Glomerular visceral epithelial cell (primary cell): Measurements from ENCODE around the gene SLC29A2.
"Not testable (repeated sequence)": the region's sequence is repeated elsewhere in the genome, so short reads cannot be mapped to it uniquely, and the experiment has no call there.

Source experiments
- DNase-seq: peaks from one replicate; pipeline ENCODE4 v3.0.0-alpha.2; 2016; ENCODE audit errors: extremely low spot score

Gene SLC29A2

DNA sequence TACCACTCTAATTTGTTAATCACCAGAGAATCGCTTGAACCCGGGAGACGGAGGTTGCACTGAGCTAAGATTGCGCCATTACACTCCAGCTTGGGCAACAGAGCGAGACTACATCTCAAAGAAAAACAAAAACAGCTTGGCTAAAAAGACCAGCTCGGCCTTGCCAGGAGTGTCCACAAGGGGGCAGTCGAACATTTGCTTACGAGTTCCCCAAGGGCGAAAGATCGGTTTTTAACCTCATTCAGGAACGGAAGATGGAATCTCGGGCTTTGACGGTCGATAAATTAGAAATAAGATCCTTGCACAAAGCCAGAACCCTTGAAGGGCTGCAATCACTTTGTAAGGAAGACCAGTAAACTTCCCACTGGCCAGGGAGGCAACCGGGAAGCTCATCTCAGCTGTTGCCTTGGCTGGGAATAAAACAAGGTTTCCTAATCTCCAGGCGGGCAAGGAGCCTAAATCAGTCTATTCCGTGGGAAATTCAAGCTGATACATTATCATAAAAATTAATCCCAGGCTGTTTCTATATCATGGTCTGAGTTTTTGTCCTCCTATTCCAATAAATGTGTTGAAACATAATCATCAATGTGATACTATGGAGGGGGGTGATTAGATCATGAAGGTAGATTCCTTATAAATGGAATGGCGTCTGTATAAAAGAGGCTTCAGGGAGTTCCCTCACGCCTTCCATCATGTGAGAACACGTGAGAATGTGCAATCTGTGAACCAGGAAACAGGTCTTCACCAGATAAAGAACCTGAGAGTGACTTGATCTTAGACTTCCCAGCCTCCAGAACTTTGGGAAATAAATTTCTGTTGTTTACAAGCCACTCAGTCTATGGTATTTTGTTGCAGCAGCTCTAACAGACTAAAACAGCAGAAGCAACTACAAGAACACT is 14.9 kb upstream of the SLC29A2 start:
- peak; percentile 76 for DNase-seq

DNA sequence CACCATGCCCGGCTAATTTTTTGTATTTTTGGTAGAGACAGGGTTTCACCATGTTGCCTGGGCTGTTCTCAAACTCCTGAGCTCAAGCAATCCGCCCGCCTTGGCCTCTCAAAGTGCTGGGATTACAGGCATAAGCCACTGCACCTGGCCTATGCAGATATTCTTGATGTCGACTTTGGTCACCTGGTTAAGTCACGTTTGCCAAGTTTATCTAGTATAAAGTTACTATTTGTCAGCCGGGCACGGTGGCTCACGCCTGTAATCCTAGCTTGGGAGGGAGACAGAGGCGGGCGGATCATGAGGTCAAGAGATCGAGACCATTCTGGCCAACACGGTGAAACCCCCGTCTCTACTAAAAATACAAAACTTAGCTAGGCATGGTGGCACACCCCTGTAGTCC is 12.8 kb upstream of the SLC29A2 start:
- not testable (repeated sequence) for DNase-seq

DNA sequence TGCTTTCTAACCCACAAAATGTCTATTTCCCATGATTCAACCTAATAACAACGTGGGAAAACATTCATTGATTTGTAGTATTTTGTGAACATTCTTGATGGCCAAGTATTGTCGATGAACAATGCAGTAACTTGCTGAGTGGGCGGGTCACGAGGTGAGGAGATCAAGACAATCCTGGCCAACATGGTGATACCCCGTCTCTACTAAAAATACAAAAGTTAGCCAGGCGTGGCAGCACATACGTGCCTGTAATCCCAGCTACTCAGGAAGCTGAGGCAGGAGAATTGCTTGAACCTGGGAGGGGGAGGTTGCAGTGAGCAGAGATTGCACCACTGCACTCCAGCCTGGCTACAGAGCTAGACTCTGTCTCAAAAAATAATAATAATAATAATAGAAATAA is 8.7 kb upstream of the SLC29A2 start:
- peak; percentile 25 for DNase-seq

DNA sequence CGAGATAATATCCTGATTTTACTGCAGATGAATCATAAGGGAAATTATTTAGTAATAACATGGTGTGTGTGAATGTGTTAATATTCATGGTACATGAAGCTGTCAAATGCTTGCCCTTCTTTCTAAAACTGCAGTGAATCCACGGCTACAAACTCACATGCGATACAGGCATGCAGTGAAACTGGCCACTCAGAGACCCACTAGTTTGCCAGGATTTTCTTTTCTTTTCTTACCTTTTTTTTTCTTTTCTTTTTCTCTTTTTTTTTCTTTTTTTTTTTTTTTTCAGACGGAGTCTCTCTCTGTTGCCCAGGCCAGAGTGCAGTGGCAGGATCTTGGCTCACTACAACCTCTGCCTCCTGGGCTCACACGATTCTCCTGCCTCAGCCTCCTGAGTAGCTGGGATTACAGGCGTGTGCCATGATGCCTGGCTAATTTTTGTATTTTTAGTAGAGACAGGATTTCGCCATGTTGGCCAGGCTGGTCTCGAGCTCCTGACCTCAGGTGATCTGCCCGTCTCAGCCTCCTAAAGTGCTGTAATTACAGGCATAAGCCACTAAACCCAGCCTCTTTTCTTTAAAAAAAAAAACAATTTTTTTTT is 2.2 kb upstream of the SLC29A2 start:
- not testable (repeated sequence) for DNase-seq

DNA sequence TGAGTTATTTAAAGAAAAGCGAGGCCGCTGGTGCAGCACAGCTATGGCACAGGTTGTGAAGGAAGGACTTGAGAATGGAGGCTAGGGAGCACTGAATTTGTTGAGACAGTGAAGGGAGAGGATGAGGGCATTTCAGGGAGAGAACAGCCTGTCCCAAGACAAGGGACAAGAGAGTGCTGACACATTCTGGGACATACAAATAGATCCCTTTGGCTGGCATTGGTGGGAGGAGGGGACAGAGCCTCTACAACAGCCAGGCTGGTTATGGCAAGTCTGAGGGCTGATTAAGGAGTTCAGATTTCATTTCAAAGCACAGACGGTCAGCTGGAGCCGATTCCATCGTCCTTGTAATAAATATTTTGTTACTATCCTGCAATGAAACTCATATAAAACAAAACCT is 1.7 kb upstream of the SLC29A2 start:
- no peak for DNase-seq

DNA sequence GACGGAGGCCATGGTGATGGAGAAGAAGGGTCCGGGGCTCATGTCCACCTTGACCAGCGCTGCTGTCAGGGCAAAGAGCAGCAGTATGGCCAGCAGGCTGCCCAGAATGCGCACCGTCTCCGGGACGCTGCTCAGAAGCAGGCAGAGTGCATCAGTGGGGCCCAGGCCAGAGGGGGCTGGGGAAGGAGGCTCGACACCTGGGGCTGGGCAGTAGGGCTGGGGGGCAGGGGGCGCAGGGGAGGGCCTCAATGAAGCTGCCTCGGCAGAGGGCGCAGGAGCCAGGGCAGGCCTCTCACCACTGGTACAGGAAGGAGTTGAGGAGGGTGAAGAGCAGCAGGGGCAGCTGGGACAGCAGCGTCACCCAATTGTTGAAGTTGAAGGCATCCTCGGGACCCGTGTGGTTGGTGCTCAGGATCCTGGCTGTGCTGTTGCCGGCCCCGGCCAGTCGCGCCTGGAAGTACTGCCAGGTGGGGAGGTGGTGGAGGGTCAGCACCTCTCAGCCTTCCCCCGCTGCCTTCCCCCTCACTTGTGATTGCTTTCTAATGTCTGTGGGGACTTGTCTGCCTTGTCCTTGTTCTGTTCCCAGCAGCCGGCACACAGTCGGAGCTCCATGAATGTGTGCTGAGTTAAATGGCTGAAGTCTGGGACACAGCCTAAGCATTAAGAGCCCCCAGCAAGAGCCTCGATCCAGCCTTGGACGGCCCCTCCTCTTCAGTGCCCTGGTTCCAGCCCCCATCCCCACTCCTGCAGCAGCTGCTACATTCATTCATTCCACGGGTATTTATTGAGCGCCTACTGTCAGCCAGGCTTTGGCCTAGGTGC is 2.3 kb downstream of the SLC29A2 start:
- no peak for DNase-seq

DNA sequence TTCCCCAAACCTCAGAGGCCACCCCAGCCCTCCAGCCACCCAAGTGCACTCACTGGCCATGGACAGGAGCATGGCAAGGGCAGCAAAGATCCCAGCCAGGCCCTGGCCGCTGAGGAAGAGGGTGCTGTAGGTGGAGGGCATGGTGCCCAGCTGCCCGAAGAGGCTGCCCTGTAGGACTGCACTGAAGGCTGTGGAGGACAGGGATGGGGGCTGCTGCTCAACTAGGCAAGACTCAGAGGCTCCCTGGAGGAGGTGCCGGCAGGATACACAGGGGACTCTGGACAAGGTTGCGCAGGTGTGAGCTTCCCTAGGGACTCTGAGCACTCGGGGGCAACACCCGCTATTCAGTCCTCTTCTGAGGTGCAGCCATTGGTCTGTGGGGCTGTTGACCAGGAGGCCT is 3.1 kb downstream of the SLC29A2 start:
- no peak for DNase-seq

DNA sequence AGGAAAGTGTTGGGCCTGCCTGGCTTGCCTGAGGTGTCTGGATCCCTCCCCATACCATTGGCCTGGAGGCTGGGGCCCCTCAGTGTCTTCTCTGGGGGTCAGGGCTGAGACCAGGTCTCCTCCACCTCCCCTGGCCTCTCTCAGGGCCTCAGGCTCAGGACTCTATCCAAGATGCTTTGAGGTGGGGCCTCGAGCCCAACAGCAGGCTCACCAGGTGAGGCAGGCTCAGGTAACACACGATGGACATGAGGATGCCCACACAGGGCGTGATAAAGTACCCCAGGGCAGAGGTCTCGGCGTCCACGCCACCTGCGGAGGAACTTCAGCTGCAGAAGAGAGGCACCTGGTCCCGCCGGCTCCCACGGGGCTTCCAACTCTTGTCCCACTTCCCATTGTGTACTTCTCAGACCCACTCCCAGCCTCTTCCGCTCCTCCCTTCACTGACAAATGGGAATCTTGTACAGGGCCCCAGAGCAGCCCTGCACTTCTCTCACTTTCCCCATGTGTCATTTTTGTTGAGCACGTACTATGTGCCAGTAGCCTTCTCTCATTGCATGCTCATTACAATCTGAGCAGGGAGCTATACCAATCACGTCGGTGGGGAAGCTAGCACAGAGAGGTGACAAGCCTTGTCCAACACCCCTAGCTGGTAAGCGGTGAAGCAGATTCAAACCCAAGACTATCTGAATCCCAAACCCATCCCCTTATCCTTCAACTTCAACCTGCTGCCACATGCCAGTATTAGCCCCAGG is 3.8 kb downstream of the SLC29A2 start:
- no peak for DNase-seq

DNA sequence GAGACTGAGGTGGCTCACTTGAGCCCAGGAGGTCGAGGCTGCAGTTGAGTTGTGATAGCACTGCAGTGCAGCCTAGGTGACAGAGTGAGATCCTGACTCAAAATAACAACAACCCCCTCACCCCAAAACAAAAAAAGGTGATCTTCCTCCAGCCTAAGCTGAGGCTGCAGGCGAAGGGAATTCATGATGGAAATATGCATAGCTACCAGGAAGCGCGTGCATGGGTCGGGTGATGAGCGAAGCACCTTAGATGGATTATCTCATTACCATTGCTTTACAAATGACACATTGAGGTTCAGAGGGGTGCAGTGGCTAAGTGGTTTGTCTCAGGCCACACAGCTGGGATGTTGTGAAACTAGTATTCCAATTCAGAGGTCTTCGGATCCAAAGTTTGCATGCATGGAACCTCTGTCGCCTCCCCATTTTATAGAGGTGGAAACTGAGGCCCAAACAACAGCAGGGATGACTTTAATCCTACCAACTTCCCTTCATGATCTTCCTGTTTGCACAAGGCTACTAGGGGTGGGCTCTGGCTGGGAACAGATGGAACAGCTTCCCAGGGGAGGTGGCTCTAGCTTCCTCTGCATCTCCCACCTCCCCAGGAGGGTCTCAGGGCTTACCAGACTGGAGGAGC is 4.6 kb downstream of the SLC29A2 start:
- no peak for DNase-seq

DNA sequence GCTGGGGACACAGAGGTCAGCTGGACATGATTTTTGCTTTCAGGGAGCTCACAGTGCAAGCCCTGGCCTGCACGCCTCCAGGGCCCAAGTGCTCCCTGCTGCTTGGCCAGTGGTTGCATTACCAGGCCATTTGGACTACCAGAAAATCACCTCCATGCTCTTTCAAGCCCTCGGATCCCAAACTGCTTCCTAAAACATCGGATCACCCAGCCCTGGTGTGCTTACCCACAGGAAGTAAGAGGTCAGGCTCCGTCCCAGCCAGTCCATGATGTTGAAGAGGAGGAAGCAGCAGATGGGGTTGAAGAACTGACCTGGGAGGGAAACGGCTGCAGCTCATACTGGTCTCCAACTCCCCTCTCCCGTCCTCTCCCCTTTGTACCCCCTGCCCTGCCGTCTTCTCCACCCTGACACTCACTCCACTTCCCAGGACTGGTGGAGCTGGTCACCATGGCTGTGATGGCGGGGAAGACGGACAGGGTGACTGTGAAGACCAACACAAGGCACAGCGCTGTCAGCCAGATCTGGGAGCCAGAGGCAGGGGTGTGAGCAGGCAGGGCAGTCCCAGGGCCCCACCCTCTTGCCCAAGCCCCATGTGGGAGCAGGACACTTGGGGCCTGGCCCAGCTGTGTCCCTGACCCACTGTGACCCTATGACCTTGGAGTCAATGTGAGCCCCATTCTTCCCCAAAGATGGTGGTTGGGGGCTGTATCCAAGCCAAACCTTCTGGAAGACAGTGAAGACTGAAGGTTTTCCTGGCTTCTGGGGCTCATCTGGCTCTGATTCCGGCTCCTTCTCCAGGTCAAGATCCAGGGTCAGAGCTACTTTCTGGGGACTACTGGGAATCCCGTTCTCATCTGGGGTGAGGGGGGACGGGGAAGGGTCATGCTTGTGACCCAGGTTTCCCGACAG is 5.6 kb downstream of the SLC29A2 start:
- no peak for DNase-seq

DNA sequence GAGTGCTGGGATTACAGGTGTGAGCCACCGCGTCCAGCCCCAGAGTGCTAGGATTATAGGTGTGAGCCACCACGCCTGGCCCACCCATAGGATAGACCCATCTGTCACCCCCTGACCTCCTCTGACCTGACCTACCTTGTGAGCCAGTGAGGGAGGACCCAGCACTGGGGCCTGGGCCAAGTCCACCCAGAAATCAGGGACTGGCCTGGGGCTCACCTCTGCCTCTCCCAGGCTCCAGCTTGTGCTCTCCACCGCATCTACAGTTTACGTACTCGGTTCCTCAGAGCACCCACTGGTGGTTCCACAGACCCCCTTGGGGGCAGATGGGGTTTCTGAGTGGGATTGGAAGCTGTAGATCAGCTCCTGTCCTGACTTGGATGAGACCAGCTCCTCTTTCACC is 6.4 kb downstream of the SLC29A2 start:
- no peak for DNase-seq

DNA sequence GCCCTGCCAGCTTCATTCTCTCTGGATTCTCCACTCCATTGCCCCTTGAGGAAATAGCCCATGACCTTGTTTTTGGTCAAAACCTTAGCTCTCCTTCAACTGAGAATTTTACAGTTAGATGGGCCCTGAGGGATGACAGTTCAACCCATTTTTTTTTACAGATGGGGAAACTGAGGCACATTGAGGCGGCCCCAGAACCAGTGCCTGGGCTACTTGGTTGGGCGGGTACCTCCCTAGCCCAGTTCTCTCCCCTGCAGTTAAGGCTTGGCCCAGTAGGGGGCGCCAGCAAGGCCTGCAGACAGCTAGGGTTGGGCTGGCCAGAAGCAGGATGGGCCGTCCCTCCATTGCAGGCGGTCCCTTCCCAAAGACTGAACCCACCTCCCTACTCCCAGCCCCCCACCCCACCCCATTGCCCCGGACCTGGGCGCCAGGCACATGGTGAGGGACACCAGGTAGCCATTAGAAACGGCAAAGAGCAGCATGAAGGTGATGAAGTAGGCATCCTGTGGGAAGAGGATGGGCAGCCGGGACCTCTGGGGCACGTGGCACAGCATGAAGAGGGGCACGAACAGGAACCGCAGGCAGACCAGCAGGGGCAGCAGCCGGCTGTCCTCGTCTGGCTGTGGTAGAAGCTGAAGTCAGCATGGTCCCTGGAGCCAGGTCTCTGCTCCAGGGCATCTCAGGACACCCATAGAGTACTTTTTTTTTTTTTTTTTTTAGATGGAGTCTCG is 7.6 kb downstream of the SLC29A2 start:
- peak; percentile 18 for DNase-seq

DNA sequence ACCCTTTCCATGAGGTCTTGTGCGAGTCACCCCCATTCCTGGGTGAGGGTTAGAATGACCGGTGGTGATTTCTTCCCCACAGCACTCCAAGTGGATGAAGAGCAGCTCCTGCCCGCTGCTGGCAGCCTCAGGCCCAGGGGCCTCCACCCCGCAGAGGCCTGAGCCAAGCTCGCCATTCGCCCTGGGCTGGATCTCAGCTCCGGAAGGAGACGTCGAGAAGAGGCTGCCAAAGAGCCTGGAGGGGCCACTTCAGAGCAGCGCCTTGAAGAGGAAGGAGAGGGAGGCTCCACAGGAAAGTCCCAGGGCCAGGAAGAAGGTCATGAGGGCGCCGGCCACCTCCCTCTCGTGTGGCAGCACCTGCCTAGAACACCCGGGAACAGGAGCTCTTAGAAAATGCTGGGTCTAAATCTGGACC is 8.4 kb downstream of the SLC29A2 start:
- no peak for DNase-seq

DNA sequence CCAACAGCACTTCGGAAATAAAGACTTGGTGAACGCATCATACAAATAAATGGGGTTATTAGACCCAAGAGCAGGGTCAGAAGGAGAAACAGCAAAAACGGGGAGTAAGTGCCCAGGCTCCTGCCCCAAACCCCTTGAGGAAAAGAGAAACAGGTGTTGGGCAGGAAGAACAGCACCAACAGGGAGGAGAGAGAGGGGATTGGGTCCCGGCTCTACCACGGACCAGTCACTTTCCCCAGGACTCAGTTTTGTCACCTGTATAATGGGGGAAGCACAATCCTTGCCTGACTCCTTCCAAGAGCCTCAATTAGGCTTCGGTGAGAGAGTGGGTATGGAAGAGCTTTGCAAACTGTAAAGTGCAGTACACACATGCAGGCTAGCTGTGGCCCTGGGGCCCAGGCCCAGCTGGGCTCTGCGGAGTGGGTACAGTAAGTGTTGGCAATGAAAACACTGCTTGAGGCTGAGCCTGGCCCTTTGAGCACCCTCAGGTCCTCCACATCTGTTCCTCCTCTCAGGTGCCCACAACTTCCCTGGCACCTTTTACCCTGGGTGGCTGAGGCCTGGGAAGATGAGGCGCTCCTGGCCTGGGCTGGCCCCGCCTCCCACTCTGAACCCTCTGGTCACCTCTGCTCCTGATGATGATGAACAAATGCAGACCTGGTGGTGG is 8.9 kb downstream of the SLC29A2 start:
- DNase-seq, result no peak

DNA sequence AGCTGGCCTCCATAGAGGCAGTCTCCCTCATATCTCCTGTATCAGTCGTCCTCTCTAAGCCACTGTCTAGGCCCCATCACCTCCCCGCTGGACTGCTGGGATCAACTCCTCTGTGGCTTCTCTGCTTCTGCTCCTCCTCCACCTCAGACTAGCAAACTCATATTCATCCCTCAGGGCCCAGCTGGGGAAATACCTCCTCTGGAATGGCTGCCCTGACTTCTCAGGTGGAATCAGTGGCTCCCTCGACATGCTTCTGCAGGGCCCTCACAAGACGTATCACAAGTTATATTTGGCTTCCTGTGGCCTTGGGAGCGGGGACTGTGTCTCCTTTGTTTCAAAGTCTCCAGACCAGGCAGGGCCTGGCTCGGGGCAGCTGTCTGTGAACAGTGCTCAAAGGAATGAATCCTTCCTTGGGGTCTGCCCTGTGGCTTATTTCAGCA is 10.0 kb downstream of the SLC29A2 start:
- no peak for DNase-seq

DNA sequence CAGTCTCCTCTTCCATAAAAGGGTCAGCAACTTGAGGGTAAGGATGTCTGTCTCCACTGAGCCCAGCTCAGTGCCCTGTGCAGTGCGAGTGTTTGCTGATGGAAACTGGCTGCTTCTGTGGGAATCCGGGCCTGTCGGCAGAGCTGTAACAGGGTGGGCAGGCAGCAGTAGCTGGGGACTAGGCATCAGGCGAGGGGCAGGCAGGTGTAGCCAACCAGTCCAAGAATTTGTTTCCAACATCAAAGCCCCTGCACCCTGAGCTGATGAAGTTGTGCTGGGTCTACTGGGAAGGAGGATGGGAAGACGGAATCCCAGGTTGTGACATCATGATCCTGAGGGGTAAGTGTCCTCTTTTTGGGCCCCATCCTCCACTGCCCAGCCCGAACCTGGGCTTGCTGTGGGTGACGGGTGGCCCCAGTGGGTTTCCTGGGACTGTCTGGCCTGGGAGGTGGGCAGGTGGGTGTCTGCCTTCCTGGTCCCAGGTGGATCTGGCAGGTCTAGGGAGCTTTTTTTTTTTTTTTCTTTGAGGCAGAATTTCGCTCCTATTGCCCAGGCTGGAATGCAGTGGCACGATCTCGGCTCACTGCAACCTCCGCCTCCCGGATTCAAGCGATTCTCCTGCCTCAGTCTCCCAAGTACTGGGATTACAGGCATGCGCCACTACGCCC is 11.0 kb downstream of the SLC29A2 start:
- no peak for DNase-seq

DNA sequence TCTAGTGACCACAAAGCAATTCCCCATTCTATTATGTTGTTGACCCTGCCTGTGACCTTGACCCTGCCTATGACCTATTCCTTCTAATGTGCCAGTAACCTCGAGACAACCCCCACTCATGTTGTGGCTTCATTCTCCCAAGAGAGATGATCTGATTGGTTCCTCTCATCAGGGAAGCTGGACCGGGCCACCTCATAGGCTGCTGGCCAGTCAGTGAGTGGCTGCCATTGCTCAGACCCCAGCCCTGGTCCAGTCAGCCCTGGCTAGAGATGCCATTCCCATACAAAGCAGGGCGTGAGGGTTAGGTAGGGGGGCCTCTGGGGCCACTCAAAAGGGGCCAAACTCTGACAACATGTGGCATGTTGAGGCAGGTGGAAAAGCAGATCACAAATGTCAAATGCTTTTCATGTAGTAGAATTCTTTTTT is 11.9 kb downstream of the SLC29A2 start:
- DNase-seq, result no peak

DNA sequence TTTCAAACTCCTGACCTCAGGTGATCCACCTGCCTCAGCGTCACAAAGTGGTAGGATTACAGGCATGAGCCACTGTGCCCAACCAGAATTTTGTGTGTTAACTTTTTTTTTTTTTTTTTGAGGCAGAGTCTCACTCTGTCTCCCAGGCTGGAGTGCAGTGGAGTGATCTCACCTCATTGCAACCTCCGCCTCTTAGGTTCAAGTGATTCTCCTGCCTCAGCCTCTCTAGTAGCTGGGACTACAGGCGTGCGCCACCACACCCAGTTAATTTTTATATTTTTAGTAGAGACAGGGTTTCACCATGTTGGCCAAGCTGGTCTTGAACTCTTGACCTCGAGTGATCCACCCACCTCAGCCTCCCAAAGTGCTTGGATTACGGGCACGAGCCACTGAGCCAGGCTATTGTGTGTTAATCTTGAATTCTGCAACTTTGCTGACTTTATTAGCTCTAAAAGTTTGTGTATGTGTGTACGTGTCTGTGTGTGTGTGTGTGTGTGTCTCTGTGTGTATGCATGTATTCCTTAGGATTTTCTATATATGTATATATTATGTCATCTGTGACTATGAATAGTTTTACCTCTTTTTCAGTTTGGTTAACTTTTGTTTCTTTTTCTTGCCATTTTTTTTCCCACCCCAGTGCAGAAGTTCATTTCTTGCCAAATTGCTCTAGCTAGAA is 20.9 kb downstream of the SLC29A2 start:
- DNase-seq, result not testable (repeated sequence)
